HG03196 (cell line): ENCODE data around the gene SIGLEC14.

Source experiments
- ATAC-seq: cut with Tn5 transposase; IDR thresholded peaks from one replicate; pipeline ENCODE4 v1.9.1; 2021; ENCODE audit not compliant: unreplicated experiment

The SIGLEC14 gene

GRCh38 chr19:51626675-51627074 lies 19.9 kb downstream of the SIGLEC14 start:
- ATAC-seq = no peak

- ATAC-seq = no peak
Measured at GRCh38 chr19:51621178-51621577, 25.4 kb downstream of the SIGLEC14 start.

- no peak for ATAC-seq
Measured at GRCh38 chr19:51615991-51616390, 30.6 kb downstream of the SIGLEC14 start.

- no peak for ATAC-seq
Measured at GRCh38 chr19:51614789-51615188, 31.8 kb downstream of the SIGLEC14 start.

GRCh38 chr19:51610576-51610975 lies 36.0 kb downstream of the SIGLEC14 start:
- no peak for ATAC-seq

- no peak for ATAC-seq
Measured at GRCh38 chr19:51607920-51608562, 38.6 kb downstream of the SIGLEC14 start.

- peak; percentile 87 for ATAC-seq
Measured at GRCh38 chr19:51607077-51607476, 39.5 kb downstream of the SIGLEC14 start.

- no peak for ATAC-seq
Measured at GRCh38 chr19:51602189-51602854, 44.3 kb downstream of the SIGLEC14 start.

- no peak for ATAC-seq
Measured at GRCh38 chr19:51600940-51601580, 45.6 kb downstream of the SIGLEC14 start.

GRCh38 chr19:51599084-51599483 lies 47.5 kb downstream of the SIGLEC14 start:
- ATAC-seq = no peak

- ATAC-seq = no peak
Measured at GRCh38 chr19:51598159-51598915, 48.3 kb downstream of the SIGLEC14 start.

- no peak for ATAC-seq
Measured at GRCh38 chr19:51595190-51596175, 51.1 kb downstream of the SIGLEC14 start.

- peak; percentile 7 for ATAC-seq
Measured at GRCh38 chr19:51594774-51595109, 51.9 kb downstream of the SIGLEC14 start.

- peak; percentile 97 for ATAC-seq
Measured at GRCh38 chr19:51593969-51594773, 52.5 kb downstream of the SIGLEC14 start.

- no peak for ATAC-seq
Measured at GRCh38 chr19:51593138-51593890, 53.3 kb downstream of the SIGLEC14 start.
